ENCODE data around the gene CDH22.
A peak's percentile ranks its signal among the peaks of the same experiment; 100 is the strongest.

CDH22 gene

DNA sequence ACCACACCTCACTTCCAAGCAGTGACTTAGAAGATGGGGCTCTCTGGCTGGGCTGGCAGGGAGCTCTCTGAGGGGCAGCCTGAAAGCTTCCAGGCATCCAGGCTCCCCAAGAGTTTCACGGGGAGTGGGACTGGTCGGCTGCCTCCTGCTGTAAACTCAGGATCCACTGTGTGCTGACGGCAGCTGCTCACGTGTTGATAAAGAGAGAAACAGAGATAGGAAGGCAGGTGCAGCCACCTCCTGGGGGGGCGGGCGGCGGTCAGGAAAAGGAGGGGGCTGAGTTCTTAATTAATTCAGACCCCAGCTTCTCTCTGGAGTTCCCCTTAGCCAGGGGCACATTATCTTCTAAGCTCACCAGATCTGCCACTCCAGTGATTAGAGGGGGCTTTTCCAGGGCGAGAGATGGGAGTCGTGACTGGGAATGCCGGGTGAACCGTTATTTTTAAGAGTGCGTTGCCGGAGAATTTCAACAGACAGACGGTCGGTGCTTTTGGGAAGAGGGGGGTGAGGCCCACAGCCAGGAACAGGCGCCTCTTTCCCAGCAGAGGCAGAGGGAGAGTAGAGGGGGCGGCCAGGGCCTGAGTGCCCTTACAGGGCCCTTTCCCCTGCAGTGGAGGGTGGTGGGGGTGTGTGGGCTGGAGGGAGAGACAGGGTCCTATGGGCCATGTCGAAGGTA, 119.3 kb downstream of the CDH22 start:
- peak; percentile 76 for DNase-seq

DNA sequence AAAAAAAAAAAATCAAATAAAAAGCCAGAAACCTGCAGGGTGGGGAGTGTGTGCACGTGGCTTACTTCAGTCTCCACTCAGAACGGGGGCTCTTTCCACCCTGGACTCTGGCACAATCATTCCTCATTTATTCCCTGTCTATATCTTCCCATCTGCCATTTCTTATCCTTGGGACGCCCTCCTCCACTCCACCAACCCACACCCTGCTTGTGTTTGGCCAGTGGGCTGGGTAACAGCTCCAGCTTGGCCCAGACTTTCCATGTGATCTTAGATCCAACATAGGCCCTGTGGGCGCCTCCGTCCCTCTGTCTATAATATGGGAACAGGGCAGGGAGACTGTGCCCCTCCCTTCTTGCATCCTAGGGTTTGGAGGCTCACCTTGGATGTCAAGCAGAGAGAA, 122.1 kb downstream of the CDH22 start:
- DNase-seq: no peak

- no peak for DNase-seq
These were observed 122.9 kb downstream of the CDH22 start for GRCh38 chr20:46185353-46185752.

DNA sequence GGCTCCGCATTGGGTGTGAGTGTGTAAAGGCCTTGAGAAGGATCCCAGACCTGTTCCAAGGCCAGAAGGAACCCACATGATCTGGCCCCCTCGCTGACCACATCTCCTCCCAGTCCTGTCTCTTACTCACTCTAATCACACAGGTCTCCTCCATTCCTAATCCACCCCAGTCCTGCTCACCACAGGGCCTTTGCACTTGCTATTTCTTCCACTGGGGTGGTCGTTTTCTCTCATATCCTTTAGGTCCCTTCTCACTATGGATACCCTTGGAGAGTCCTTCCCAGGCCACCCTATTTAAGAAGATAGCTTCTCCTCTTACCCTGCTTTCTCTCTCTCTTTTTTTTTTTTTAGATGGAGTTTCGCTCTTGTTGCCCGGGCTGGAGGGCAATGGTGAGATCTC, 124.5 kb downstream of the CDH22 start:
- DNase-seq: no peak

GRCh38 chr20:46182276-46183200, 125.8 kb downstream of the CDH22 start:
- peak; percentile 39 for DNase-seq

GRCh38 chr20:46179862-46180261, 128.4 kb downstream of the CDH22 start:
- DNase-seq: no peak

DNA sequence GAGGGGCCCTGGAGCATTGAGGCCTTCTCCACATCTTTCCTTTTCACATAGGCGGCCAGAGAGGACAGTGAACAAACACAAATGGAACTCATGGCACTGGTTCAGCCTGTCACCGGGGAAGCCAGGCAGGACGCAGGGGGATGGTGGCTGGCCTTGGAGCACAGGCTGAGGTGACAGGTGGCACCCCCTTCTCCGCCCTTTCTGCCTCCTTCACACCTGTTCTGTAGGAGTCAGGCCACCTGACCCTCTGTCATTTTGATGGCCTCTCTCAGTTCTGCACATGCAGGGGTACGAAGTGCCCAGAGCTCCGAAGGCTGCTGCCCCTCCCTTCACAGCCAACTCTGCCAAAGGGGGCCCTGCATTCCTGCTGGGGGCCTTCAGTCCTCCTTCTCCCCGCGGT, 129.4 kb downstream of the CDH22 start:
- no peak for DNase-seq

DNA sequence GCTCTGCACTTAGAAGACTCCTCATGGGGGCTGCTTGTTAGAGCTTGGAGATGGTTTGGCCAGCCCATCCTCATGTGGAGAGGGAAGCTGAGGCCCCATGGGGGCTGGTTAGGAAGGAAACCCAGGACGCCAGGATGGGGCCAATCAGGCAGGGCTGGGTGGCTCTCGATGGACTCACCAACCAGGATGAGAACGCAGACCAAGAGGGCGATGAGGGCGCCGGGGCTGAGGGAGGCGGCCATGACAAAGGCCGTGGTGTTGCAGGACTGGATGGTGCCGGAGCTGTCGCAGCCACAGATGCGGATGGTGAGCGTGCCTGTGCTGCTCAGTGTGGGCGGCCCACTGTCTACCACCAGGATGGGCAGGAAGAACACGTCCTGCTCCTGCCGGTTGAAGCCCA, 130.5 kb downstream of the CDH22 start:
- no peak for DNase-seq

- peak; percentile 52 for DNase-seq
These were observed 131.4 kb downstream of the CDH22 start for GRCh38 chr20:46176739-46177378.

DNA sequence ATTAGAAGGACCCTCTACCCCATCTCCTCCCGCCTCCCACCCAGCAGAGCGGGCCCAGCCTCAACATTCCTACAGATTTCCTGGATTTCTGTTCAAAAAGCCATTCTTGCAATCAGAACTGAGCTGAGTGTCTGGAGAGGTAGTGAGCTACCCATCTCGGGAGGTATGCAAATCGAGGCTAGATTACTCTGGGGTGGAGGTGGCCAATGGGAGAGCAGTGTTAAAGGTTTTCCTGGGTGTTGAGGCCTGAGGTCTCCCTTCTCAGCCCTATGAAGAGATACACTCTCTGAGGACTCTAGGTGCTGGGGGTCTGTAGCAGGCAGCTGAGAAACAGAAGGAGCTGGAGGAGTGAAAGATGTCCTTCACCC, 133.2 kb downstream of the CDH22 start:
- DNase-seq: no peak

DNA sequence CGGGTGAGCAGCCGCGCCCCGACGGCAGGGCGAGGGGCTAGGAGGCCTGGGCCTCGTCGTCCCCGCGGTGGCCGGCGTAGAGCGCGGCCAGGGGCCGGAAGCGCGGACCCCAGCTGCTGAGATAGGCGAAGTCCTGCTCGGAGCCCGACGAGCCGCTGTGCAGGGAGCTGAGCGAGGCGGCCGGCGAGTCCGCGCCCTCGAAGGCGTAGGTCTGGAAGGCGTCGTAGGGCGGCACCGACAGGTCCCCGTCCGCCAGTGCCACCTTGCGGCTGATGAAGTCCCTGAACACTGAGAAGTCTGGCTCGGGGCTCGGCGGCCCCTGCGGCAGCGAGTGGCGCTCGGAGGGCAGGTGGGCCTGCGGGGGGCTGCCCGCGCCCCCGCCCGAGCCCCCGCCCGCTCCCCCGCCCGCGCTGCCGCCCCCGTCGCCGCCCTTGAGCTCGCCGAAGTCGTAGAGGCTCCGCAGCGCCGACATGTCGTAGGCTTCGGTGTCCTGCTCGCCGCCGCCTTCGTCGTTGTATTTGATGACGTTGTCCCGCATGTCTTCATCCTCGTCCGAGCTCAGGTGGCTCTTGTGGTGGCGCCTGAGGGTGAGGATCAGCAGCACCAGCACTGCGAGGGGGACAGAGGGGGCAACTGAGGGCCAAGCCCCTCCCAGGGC, 133.7 kb downstream of the CDH22 start:
- DNase-seq: no peak

DNA sequence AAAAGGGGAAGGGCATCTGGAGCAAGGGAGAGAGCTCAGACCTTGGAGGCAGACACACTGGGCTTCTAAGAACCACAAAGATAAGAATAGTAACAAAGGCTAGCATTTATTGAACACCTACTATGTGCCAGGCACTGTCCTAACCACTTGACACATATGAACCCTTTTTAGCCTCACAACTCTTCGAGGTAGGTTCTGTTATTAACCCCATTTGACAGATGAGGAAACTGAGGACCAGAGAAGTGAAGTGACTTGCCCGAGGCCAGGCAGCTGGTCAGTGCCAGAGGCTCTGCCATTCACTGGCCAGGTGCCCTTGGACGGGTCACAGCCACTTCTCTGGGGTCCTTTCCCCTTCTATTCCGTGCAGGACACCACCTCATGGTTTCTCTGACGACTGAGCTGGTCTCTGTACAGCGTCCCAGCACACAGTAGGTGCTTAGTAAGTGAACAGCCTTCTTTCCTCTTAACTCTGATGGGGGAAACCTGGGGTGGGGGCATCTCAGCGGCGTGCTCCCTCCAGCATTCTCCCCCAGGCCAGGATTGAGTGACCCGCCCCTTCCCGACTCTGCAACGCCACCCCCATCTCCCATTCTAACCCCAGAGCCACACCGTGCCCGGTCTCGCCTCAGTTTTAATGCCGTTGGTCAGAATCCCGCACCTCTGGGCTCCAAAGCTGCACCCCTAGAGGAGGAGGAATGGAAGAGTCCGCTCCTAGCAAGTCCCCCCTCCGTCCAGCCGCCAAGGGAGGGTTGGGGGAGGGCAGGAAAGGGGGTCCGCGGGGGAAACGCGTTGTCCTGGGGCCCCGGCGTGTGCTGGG, 134.4 kb downstream of the CDH22 start:
- no peak for DNase-seq

DNA sequence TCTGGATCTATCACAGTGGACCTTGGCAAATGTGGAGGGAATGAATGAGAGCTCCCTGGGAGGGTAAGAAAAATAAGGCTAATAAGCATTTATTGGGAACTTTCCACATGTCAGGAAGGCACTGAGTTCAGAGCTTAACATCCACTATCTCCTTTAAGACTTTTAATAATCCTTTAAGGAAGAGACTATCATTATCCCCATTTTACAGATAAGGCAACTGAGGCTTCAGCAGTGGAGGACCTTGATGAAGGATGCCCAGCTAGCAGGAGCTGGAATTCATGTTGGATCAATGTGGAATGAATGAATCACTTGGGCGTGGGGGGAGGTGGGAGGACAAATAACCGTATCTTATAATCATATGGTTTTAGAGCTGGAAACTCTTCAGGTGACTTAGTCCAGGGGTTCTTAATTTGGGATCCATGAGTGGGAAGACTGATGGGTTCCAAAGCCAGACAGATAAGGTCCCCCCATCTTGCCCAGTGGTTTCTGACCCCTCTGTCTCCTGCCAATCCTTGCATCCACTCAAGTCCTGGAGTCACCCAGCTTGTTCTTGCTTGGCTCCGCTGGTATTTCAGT, 135.2 kb downstream of the CDH22 start:
- no peak for DNase-seq

DNA sequence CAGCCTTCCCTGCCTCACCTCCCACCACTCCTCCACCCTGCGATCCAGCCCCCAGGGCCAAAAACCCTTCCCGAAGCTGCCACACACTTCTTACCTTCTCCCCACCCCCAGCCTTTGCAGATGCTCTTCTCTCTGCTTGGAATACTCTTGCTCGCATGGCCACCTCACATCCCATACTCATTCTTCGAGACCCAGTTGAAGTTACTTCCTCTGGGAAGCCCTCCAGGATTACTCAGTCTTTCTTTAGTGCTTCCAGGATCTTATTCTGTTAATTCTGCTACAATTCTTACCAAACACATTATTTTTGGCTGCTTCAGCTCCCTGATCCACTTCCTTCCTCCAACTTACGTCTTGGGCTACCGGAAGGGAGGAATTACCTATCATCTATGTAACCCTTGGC, 135.8 kb downstream of the CDH22 start:
- no peak for DNase-seq

- DNase-seq: no peak
These were observed 136.4 kb downstream of the CDH22 start for GRCh38 chr20:46171909-46172308.

DNA sequence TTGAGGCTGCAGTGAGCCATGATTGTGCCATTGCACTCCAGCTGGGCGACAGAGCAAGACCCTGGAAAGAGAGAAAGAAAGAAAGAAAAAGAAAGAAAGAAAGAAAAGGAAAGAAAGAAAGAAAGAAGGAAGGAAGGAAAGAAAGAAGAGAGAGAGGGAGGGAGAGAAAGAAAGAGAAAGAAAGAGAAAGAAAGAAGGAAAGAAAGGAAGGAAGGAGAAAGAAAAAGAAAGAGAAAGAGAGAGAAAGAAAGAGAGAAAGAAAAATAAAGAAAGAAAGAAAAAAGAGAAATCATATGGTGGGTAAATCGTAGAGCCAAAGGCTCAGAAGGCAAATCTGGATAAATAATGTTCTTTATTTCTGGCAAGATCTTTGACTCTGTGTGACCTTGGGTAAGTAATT, 136.8 kb downstream of the CDH22 start:
- DNase-seq: no peak

DNA sequence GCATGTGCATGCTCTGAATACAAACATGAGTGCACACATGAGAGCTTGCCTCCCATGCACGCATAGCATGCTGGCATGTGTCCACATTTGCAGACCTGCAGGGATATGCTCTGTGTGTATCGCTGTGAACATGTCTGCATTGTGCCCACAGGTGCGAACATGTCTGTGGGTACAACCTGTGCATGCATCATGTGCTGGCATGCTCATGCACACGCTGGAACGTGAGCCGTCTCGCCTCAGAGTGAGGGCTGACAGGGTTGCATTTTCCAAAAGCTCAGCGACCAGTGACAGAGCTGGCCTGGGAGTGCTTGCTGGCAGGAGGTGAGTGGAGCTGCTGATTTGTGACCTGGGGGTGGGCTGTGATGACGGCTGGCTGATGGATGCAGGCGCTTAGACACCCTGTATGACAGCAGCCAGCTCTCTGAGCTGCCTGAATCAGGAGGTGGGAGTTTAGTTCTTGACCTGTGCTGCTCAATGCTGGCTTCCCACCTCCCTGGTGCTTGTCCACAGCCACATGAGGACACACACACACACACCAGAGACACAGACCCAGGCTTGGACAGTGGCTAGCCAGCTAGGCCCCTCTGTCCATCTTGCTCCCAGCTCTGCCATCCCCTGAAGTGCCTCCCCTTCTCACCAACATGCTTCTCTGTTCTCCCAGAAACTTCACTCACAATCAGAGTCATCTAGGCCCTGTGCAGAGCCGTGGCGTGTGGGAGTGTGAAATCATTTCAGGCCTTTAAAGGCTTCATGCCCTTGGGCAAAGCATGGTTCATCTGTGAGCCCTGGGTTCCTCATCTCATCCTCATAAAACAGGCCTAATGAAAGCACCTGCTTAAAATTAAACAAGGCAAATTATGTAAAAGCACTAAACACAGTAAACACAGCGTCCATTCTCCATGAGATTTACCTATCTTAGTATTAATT, 138.8 kb downstream of the CDH22 start:
- DNase-seq: peak; percentile 31

- no peak for DNase-seq
These were observed 139.9 kb downstream of the CDH22 start for GRCh38 chr20:46168438-46168837.

DNA sequence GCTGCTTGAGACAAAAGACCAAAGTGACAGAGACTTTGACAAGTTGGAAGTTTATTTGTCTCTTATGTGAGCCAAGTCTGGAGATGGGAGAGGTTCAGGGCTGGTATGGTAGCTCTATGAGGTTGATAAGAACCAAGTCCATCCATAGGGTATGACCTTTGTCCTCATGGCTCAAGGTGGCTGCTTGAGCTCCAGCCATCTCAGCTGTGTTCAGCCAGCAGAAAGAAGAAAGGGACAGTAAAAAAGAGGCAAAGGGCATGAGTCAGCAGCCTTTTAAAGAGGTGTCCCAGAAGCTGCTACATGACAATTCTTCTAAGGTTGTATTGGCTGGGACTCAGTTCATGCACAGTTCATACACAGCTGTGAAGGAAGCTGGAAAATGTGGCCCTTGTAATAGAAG, 141.2 kb downstream of the CDH22 start:
- DNase-seq: no peak

GRCh38 chr20:46164254-46164653, 144.0 kb downstream of the CDH22 start:
- DNase-seq: peak; percentile 97

DNA sequence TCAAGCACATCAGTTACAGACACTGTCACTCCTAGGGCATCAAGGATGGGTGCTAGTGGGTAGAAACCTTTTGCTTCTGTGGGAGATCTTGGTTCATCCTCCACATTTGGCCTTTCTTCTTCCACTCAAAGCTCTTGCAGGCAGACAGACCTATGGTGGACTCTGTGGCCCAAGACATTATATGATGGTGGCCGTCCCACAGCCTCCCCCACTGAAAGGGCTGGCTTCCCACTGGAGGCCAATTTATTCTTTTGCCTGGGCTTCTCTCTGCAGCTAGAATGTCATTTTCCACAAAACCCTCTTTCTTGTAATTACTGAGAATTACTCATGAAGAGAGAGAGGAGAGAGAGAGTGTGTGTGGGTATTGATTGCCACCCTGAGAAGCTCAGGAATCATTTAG, 146.4 kb downstream of the CDH22 start:
- no peak for DNase-seq

Data from NCI-H82 (cell line).